NCI-H526 (cell line): ENCODE data around the gene HUS1.
"Not testable (repeated sequence)": the region's sequence is repeated elsewhere in the genome, so short reads cannot be mapped to it uniquely, and the experiment has no call there.

Source experiments
- DNase-seq, 2 experiments: peaks; one replicate each; lab custom pipeline; 2025; lab: John Stamatoyannopoulos, UW

The HUS1 gene

DNA sequence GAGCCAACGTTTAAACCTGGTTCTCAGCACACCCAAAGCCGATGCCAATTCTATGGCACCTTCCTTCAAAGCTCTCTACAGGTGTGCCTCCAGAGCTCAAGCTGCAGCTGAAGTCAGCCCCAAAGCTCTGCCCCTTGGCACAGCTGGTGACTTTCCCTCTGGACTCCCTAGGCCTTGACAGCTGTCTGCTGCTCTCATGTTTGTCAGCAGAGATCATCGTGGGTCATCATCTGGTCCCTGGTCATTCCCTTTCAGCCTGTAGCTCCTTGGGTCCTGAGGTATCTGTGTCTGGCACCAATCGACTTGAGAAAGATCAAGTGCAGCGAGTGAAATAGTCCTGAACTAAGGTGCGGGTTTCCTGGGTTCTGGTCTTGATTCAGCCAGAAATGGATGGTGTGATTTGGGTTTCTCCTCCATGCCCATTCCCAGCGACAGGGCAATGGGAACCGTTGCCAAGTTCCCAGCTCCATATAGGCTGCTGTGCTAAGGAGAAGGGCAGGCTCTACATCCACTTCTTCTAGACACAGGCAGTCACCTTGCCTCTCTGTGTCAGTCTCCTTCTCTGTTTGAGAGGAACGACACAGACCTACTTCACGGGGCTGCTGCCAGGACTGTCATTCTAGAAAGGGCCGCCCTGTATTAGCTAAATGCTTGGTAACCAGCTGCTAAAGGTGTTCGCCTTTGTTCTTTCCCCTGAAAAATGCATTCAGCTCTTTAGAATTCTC is 34.7 kb downstream of the HUS1 start:
- no peak for DNase-seq

DNA sequence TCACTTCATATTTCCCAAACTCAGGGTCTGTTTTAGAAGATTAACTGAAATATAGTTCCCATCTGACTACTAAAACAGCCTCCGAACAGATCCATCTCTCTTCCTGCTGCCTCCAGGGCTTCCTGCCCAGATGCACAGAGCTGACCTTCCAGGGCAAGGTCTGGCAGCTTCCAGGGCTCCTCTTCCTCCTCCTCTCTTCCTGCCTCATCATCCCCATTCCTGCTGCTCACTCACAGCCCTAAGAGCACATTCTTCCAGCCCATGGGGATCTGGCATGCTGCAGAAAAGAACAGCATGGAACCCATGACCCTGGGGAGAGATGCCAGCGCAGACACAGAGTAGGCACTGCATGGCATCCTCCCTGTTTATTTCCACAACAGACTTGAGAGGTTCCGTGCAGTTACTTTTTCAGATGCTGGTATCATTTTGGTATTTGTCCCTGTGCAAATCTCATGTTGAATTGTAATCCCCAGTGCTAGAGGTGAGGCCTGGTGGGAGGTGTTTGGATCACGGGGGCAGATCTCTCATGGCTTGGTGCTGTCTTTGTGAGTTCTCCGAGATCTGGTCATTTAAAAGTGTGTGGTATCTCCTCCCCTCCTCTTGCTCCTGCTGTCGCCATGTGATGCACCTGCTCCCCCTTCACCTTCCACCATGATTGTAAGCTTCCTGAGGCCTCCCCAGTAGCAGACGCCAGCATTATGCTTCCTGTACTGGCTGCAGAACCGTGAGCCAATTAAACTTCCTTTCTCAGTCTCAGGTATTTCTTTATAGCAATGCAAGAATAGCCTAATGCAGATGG is 35.5 kb downstream of the HUS1 start:
- no peak for DNase-seq

DNA sequence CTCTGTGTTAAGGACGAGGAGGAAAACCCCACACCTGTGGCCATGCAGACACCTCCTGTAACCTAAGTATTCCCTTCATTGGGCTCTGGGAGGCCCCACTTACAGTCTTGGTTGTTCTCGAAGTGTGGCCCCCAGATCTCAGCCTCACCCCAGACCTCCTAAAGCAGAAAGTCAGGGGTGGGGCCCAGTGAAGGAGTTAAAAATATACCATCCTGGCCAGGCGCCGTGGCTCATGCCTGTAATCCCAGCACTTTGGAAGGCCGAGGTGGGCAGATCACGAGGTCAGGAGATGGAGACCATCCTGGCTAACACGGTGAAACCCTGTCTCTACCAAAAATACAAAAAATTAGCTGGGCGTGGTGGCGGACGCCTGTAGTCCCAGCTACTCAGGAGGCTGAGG is 36.8 kb downstream of the HUS1 start:
- not testable (repeated sequence) for DNase-seq

DNA sequence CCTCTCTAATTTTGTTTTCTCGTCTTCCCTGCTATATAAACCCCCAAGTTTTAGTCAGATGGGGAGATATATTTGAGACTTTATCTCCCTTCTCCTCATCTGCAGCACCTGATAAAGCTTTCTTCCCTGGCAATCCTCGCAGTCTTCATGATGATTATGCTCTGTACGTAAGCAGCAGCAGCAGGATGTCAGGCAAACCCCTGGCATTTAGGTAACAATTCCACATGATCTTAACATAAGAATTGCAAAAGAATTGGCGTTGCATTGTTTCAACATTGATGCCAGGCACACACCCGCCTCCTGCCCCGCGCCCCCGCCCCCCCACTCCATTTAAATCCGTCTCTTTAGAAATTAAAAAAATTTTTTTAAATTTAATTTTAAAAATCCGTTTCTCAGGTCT is 37.3 kb downstream of the HUS1 start:
- no peak for DNase-seq

DNA sequence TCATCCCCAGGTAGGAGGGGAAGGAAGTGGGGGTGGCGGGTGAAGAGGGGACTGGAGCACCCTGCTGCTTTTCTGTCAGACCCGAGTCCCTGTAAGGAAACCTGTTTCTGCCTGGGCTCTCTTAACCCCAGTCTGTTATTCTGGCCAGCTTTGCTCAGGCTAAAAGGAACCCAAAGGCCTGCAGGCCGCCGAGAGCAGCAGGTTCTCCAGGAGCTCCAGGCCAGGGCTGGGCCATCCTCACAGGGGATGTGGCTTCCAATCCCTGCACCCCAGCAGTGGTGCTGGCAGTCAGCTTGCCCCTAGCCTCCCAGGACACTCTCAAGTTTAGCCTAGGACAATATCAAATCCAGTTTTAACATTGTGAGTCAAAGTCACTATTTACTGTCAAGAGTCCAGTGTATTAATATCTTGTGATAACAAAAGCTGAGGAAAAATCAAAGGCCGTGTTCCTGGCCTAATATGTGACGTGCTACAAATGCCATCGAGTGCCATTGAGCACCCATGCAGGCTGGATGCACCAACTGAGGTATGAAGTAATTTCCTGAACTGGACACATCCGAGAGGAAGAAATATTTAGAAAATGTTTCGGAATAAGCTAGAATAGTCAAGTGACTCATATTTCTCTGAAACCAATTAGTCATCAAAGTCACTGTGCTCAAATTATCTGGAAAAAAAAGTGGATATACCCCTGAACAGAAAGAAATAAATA is 38.1 kb downstream of the HUS1 start:
- no peak for DNase-seq

DNA sequence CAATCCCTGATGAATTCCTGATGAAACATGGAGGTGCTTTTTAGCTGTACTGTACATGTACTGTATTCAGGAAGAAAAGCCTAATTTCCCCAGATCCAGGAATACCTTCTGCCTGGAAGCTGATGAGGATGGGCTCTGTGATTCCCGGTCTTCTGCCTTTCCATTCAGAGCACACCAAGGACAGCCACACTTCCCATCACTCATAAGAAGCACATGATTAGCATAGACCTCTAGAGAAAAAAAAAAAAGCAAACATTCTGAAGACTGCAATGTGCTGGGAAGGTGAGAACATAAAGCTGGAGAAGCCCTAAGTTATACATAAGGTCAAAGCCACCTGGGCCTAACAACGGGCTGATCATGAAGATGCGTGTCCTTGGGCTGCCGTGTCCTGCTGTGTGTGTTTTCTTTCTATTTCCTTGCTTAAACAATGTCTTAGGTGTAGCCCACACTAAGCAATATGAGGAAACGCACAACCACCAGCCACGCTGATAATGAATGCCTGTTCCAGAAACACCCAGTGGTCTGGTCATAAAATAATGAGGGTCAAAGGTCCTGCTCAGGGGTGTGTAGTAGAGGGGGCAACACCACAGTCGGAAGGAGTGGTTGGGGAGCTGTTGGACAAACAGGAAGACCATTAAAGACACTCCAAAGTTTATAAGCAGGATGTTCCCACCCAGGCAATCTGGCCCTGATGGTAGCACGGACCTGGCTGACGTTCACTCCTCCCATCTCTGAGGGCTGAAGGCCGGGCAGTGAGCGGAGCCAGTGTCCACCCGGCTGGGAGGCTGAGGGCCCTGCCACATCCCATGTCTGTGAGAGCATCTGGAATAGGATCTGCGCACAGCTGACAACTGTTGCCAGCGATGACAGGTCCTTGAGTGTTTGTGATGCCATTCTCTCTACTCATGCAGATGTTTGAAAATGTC is 39.1 kb downstream of the HUS1 start:
- DNase-seq: no peak

DNA sequence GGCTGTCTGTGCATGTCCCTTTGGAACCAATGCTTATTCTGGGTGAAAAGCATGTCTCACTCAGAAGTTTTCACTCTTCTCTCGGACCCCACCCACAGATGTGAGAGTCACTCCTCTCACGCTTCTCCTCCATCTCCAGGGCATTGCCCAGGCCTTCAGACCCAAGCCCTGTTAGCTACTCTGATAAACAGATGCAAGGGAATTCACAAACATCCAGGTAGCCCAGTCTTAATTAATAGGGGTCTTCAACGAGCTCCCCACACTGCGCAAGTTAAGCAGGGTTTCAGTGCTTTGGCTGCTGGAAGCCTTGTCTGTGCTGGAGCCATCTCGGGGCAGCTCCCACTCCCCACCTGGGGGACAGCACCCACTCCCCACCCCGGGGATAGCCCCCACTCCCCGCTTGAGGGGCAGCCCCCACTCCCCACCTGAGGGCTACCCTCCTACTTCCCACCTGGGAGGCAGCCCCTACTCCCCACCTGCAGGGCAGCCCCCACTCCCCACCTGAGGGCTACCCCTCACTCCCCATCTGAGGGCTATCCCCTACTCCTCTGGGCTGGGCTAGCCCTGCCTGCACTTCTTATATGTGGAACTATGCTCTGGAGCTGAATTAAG is 39.9 kb downstream of the HUS1 start:
- DNase-seq: no peak

DNA sequence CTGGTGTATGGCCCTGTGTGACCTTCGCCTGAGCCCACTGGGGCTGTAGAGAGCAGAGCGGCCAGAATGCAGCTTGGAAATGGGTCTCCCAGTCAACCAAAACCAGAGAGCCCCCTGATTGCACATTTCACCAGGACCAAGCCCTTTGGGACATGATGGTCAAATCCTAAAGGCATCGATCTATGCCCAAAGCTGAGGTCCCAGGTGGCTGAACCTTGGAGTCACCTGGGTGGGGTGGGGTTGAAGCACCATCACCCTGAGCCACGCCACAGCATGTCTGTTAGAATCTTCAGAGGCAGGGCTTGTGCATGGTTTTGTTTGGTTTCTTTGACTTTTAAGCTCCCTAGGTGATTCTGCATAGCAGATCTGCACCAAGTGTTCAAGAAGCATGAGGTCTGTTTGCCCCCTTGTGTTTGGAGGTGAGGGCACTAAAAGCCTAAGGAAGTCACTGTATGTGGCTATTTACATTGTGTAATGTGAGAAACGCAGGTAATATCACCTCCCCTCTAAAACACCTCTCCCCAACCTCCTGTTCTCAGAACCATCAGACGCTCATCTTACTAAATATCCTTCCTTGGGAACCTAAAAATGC is 40.7 kb downstream of the HUS1 start:
- peak in 1 of 2 experiments; percentile 25 for DNase-seq

DNA sequence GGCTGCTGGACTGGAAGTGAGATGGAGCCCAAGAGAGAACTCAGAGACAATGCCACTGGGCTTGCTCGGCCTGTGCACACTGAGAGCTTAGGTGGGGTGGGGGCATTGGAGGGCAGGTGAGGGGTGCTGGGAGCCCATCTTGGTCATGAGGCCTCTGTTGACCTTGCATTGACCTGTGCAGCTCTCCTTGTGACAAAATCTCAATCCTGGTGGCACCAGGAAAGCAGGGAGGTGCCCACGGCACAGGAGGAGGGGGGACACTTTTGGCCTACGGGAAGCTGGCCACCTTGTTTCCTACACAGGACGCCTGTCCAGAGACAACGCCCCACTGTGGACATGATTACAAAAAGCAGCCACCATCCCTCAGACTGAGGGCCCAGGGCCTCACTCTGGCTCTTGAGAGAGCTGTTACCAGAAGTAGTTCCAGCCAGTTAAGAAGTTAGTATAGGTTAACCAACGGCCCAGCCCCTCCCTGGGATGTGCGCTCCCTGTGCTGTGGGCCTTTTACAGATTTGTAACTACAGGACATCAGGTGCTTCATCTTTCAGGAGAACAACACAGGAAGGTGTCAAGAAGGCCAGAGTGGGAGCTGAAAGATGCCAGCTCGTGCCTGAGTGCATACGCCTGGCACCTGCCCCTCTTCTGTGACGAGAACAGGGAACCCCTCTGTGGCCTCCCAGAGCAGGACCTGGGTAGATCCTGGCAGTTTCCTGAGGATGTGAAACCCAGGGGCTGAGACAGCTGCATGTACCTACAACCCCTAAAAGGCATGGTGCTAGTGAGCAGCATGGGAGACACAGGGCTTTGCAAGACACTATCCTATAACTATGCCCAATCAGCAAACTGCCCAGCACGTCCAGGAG is 41.5 kb downstream of the HUS1 start:
- DNase-seq: no peak

DNA sequence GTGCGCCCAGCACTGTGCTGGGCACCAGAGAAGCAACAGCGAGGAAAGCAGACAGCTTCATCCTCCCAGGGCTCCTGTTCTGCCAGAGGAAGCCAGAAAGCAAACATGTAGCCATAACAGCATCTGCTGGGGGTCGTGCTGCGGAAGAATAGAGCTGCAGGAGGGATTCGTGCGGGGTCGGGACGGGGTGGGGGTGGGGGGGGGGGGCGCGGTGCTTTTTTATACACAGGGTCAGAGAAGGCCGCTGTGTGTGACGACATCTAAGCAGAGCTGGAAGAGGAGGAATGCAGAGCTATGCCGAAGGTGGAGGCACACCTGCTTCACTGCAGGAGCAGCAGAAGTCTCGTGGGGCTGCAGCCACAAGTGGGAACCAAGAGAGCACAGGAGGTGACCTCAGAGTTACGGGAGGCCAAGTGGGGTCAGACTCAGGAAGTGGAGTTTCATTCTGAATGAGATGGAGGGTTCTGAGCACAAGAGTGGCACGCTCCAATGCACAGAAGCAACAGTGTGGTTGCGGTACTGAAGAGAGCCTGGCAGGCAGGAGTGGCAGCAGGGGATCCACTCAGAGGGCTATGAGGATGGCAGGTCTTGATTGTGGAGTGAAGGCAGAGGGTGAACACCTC is 42.2 kb downstream of the HUS1 start:
- no peak for DNase-seq

DNA sequence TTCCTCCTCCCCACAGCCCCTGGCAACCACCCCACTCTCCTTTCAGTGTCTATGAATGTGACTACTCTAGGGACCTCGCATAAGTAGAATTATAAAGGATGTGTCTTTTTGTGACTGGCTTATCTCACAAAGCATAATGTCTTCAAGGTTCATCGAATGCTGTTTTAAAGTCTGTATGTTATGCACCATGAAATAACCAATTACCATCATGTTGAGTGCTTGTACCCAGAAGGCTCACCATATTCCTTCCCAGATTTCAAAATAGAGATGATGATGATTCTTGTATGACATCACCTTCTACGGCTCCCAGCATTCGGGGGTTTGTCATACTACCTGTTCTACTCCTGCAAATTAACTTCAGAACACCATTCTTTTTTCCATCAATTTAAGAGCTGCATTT is 43.1 kb downstream of the HUS1 start:
- no peak for DNase-seq

DNA sequence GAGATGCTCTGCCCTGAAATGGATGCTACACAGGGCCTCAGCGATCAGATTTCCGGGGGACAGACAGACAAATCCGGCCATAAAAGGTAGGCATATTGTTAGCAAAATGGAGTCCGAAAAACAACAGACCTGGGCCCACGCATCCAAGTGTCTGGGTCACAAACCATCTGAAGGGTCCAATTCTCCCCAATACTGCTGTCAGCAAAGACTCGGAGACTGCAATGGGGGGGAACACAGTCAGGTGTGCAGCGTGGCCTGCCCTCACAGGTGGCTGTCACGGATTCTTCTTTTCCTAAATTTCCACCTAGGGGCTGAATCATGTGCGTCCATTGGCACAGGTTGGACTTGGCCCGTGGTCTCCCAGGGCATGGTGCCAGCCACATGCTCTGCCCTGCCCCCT is 44.1 kb downstream of the HUS1 start:
- DNase-seq: no peak

DNA sequence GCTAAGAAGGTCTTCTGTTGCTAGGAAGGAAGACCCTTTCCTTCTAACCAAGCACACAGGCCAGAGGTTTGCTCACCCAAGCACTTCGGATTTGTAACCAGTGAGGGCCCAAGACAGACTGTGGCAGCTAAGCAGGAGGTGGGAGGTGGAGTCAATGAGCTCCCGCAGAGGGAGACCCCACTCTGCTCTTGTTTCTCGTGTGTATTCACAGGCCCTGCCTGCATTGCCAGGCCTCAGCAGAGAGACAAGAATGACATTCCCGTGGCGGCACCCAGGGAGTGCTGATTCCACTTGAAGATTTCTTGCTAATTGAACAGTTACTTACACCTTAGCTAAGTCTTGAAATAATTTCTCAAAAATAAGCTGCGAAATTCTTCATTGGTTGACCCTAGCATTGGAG is 44.6 kb downstream of the HUS1 start:
- no peak for DNase-seq

DNA sequence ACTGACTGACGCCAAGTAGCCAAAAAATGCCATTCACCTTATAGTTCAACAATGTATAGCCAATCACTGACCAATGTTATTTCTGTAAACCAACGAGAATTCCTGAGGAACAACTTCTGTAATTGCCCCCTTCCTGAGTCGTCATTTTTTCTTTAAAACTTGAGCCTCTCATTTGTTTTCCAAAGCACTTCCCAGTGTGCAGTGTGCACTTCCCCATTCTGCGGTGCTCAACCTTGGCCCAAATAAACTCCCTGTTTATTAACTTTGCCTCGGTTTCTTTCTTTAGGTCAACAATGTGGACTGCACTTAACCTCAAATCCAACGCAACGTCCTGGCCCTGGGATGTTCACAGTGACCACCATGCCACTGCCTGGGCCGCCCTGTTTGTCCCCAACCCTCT is 46.2 kb downstream of the HUS1 start:
- no peak for DNase-seq

DNA sequence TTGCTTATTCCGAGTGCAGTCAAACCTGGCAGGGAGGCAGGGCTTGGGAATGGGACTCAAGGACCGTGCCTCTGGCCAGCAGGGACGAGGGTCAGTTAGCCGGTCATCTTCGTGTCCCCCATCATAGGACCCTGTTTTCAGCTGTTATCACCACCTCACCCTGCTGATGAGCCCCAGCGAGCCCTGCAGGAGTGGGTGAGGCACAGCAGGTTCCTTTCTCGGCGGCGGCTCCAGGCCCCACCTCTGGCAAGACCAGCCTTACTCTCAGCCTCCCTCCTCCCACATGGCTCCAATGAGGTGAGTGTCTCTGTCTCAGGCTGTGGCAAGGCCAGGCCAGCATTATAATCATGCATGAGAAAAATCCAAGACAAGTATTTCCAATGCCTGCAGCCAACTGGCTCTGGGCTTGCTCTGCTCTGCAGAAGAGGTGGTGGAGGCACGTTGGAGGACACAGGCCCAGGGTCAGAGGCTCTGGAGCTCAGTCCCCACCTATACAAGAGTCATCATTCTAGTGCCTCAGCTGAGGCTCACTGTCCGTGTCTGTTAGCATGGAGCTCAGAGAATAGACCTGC is 46.9 kb downstream of the HUS1 start:
- no peak for DNase-seq

DNA sequence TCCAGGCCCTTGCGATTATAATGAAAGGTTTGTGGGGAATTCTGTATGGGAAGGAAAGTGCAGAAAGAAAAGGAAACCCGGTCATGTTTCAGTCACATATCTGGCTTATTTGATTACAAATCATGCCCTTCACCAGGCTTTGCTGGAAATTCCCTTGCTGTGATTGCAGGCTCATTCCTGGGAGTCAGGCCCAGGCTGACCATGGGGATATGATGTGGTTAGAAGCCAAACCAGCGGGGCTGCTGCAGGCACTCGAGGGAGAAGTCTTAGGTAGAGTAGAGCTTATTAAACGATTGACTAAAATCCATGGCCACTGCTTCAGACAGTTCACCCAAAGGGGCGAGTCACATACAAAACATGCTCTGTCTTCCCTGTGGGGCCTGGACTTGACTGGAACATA is 47.4 kb downstream of the HUS1 start:
- no peak for DNase-seq

DNA sequence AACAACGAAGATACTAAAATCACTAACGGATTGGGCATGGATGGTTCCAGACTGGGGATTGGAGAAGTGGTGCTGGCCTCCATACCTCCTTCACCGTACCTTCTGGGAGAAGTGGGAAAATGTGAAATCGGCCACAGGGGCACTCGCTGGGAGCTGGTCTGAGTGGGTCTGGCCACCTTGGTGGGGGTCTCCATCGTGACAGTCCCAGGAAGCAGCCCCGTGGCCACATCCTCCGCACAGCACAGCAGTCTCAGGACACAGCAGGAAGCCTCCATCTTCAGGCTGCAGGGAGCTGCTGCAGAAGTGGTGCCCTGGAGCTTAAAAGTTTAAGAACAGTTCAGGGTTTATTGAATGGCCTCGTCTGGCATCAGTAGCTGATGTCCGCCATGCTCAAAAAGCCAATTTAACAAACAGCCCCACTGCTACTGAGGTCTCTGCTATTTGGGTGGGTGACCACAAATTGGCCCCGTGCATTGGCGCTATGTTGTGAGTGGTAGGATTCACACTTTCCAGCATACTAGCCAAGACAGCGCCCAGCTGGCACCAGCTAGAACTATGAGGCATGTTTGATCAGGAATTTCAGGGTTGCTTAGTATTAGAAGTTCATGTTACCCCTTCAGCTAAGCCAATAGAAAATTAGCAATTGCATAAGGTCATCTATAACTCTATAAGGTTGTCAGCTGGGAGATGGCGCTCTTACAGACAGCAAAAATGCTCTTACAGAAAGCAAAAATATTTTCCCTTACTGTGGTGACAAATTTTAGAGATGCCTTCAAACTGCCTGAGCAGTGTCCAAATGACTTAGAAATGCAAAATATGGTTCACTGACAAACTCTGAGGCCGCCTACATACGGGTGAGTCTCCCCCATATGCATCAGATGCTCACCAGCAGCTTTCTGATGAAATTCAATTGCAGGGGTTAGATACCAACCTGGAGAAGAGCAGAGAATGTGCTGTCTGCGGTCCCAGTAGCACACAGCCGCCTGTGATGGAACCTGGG is 48.1 kb downstream of the HUS1 start:
- no peak for DNase-seq

DNA sequence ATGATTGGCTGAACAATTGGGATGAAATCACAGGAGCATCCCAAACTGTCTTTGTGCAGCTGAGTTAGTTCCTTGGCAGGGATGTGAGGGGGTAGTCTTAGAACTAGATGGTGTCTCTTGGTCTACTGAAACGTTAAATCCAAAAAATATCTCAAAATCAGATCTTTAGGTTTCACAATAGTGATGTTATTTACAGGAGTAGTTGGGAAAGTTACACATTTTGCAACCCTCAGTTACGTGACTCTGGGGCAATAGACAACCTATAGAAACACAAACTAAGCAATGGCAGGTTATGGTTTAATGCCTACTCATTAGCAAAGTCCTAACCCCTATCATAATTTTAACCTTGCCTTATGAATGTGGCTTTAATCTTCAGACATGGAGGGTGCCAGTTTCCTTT is 55.1 kb downstream of the HUS1 start:
- DNase-seq: no peak
